Panc1 (cell line): ENCODE results near the gene USP32. TPM values are rescaled to one million over a fixed set of nuclear protein-coding genes. Genes with fewer than 3 reads are reported as not detected.
"Not testable (repeated sequence)": the region's sequence is repeated elsewhere in the genome, so short reads cannot be mapped to it uniquely, and the experiment has no call there.

ENCODE experiments used
- ATAC-seq: fragments of 200-7000 bp; cut with Tn5 transposase; 2 replicates; pipeline ENCODE4 v1.9.1; 2020; ENCODE audit warnings: mild to moderate bottlenecking, moderate library complexity
- BruUV-seq: library from RNA; stranded (reverse); fragments of 400-500 nt; replicated peaks from 2 replicates; lab custom pipeline; 2021; lab: Mats Ljungman, UMichigan
- CTCF ChIA-PET: fragments of 300-600 bp; sonication (Branson Sonifier 250); formaldehyde crosslinking; loops from one replicate; lab custom pipeline; 2022; ENCODE audit warnings: antibody characterized with exemption; lab: Charles Lee
- POLR2A ChIA-PET: fragments of 300-600 bp; sonication (Branson Sonifier 250); formaldehyde crosslinking; loops from one replicate; lab custom pipeline; 2022; ENCODE audit warnings: antibody characterized with exemption; lab: Charles Lee
- DNase-seq: peaks from one replicate; pipeline ENCODE4 v3.0.0-alpha.2; 2010; ENCODE audit warnings: low read depth, low spot score
- H3K27ac ChIP-seq: 2 replicates; pipeline ENCODE4 v1.5.1; 2011; ENCODE audit warnings: mild to moderate bottlenecking, low read length, inconsistent platforms
- H3K27me3 ChIP-seq: fragments of 200-500 bp; sonication (Bioruptor generic); 2 replicates; pipeline ENCODE4 v1.6.0; 2014; ENCODE audit warnings: low read length, inconsistent platforms; ENCODE audit not compliant: control insufficient read depth, insufficient read depth
- H3K36me3 ChIP-seq: fragments of 200-500 bp; sonication (Bioruptor generic); 2 replicates; pipeline ENCODE4 v1.5.1; 2014; ENCODE audit warnings: inconsistent platforms, mild to moderate bottlenecking, low read length, moderate library complexity; ENCODE audit not compliant: control insufficient read depth, insufficient read depth
- H3K4me1 ChIP-seq: 2 replicates; pipeline ENCODE4 v1.5.1; 2011; ENCODE audit warnings: inconsistent platforms, mild to moderate bottlenecking, low read length, moderate library complexity; ENCODE audit not compliant: control insufficient read depth, insufficient read depth
- H3K4me3 ChIP-seq, 2 experiments: 2 replicates each; pipeline ENCODE4 v1.5.1; 2011 to 2012; ENCODE audit warnings: low read depth in 2 of 2, low read length in 2 of 2, mild to moderate bottlenecking in 2 of 2, inconsistent platforms in 1 of 2, moderate library complexity in 1 of 2
- H3K9me3 ChIP-seq: fragments of 200-500 bp; sonication (Bioruptor generic); 2 replicates; pipeline ENCODE4 v1.5.1; 2014; ENCODE audit warnings: low read depth, mild to moderate bottlenecking, inconsistent platforms, low read length, moderate library complexity; ENCODE audit not compliant: control insufficient read depth, insufficient read depth
- POLR2AphosphoS5 ChIP-seq: IDR thresholded peaks from 2 replicates; pipeline ENCODE4 v1.6.1; 2012; ENCODE audit warnings: mild to moderate bottlenecking, low read depth, low read length, moderate library complexity
- SIN3A ChIP-seq: IDR thresholded peaks from 2 replicates; pipeline ENCODE4 v1.6.1; 2012; ENCODE audit warnings: low read depth, mild to moderate bottlenecking, low read length, moderate library complexity, borderline replicate concordance; ENCODE audit not compliant: insufficient read depth
- TCF7L2 ChIP-seq: IDR thresholded peaks from 2 replicates; pipeline ENCODE4 v1.6.1; 2011; ENCODE audit warnings: mild to moderate bottlenecking, low read depth, low read length, inconsistent platforms
- in situ Hi-C: cut with HindIII; loops from 2 replicates; pipeline ENCODE4 v1.10.0; 2016; ENCODE audit warnings: low sequenced_read_pairs, low pct_unique_long_range_greater_than_20kb
- intact Hi-C: fragments of 100-400 bp; cut with micrococcal nuclease; formaldehyde crosslinking; loops from one replicate; pipeline ENCODE4 v1.10.0; 2022; ENCODE audit not compliant: unreplicated experiment
- total RNA-seq: library from RNA; stranded (reverse); gene quantifications from one replicate; pipeline ENCODE4 v1.2.1, GENCODE V29; 2021; ENCODE audit not compliant: unreplicated experiment
- TF ChIP-seq, protein P1 (sequence below): fragments of 450-650 bp; IDR thresholded peaks from 2 replicates; pipeline ENCODE4 v1.5.1; 2017; ENCODE audit warnings: mild to moderate bottlenecking
- TF ChIP-seq, protein P2 (sequence below), 2 experiments: IDR thresholded peaks; 2 replicates each; pipeline ENCODE4 v1.6.1; 2011 to 2012; ENCODE audit warnings: low read depth in 2 of 2, control low read depth in 1 of 2, low read length in 1 of 2, mild to moderate bottlenecking in 1 of 2, moderate library complexity in 1 of 2; ENCODE audit not compliant: insufficient read depth in 1 of 2

USP32 gene
- total RNA-seq, 1 experiment from 2014 or later: 45.5 TPM

DNA sequence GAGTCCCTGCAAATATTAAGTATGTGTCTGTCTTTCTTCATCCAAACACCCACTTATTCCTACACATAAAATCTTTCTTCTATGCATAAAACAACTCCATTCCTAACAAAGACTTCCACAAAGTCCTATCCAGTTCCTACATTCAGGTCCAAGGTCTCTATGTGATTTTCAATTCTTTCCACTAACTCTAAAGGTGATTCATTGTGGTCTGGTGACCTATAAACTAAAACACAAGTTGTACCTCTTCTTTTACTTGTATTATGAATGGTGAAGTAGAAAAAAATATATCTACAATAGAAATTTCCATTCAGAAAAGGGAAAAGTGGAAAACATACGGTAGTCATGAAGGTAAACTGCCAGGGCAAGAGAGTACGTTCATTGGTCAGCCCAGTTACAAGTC lies 56.6 kb downstream of the USP32 start:
- no peak for DNase-seq
- intact Hi-C loops (no loop called here), in situ Hi-C loops (no loop called here)
- TF ChIP-seq, protein P1, sequence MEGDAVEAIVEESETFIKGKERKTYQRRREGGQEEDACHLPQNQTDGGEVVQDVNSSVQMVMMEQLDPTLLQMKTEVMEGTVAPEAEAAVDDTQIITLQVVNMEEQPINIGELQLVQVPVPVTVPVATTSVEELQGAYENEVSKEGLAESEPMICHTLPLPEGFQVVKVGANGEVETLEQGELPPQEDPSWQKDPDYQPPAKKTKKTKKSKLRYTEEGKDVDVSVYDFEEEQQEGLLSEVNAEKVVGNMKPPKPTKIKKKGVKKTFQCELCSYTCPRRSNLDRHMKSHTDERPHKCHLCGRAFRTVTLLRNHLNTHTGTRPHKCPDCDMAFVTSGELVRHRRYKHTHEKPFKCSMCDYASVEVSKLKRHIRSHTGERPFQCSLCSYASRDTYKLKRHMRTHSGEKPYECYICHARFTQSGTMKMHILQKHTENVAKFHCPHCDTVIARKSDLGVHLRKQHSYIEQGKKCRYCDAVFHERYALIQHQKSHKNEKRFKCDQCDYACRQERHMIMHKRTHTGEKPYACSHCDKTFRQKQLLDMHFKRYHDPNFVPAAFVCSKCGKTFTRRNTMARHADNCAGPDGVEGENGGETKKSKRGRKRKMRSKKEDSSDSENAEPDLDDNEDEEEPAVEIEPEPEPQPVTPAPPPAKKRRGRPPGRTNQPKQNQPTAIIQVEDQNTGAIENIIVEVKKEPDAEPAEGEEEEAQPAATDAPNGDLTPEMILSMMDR: no peak
- TF ChIP-seq, protein P2, sequence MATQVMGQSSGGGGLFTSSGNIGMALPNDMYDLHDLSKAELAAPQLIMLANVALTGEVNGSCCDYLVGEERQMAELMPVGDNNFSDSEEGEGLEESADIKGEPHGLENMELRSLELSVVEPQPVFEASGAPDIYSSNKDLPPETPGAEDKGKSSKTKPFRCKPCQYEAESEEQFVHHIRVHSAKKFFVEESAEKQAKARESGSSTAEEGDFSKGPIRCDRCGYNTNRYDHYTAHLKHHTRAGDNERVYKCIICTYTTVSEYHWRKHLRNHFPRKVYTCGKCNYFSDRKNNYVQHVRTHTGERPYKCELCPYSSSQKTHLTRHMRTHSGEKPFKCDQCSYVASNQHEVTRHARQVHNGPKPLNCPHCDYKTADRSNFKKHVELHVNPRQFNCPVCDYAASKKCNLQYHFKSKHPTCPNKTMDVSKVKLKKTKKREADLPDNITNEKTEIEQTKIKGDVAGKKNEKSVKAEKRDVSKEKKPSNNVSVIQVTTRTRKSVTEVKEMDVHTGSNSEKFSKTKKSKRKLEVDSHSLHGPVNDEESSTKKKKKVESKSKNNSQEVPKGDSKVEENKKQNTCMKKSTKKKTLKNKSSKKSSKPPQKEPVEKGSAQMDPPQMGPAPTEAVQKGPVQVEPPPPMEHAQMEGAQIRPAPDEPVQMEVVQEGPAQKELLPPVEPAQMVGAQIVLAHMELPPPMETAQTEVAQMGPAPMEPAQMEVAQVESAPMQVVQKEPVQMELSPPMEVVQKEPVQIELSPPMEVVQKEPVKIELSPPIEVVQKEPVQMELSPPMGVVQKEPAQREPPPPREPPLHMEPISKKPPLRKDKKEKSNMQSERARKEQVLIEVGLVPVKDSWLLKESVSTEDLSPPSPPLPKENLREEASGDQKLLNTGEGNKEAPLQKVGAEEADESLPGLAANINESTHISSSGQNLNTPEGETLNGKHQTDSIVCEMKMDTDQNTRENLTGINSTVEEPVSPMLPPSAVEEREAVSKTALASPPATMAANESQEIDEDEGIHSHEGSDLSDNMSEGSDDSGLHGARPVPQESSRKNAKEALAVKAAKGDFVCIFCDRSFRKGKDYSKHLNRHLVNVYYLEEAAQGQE (IDR thresholded peaks at IDR 0.05; ENCODE audit: insufficient read depth in 1 of 2, low read depth in 2 of 2, low read length in 1 of 2): no peak
- TF ChIP-seq TCF7L2: no peak
- TF ChIP-seq SIN3A: no peak
- no peak for TF ChIP-seq POLR2AphosphoS5
- no peak for ATAC-seq
- BruUV-seq: no TSS peak
- ChIA-PET CTCF (no interaction called here), POLR2A (no interaction called here)
- Histone ChIP-seq H3K9me3 (no peaks in the 10 kb centered on the region), H3K36me3 (no peaks in the 10 kb centered on the region; the same call in 1 of the 2 replicates), H3K4me1 (no peaks in the 10 kb centered on the region), H3K27ac (no peak overlapping the region), H3K27me3 (no peaks in the 10 kb centered on the region), H3K4me3 (no peak overlapping the region)

DNA sequence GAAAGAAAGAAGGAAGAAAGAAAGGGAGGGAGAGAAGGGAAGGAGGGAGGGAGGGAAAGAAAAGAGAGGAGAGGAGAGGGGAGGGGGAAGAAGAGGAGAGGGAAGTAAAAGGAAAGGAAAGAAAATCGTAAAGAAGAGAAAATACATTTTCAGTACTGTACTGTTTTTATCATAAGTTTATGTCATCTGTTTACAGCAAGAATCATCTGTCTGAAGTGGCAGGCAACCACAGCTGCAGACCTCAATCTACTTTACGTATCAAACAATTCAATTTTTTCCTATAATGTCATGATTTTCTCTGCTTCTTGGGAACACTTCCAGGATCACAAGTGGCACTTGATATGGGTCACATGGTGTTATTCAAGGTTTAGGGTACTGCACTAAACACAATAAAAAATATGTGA lies 58.3 kb downstream of the USP32 start:
- CTCF ChIA-PET: no interaction called here
- no peak for ATAC-seq

DNA sequence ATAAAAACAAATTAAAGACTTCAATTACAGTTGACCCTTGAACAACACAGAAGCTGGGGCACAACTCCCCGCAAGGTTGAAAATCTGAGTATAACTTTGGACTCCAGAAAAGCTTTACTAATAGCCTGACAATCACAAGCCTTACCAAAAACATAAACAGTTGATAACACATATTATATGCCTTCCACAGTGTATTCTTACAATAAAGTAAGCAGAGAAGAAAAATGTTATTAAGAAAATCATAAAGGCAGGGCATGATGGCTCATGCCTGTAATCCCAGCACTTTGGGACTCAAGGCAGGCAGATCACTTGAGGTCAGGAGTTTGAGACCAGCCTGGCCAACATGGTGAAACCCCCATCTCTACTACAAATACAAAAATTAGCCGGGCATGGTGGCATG lies 58.9 kb downstream of the USP32 start:
- ATAC-seq, in situ Hi-C loops, POLR2A ChIA-PET, DNase-seq, intact Hi-C loops, H3K36me3 ChIP-seq, H3K4me3 ChIP-seq, BruUV-seq, H3K27me3 ChIP-seq, H3K9me3 ChIP-seq, H3K27ac ChIP-seq, CTCF ChIA-PET, H3K4me1 ChIP-seq: not testable (repeated sequence)

More for the DNA sequence above, 58.3 kb downstream of the USP32 start:
- in situ Hi-C loops: no loop called here
- Histone ChIP-seq H3K36me3 (no peaks in the 10 kb centered on the region; the same call in 1 of the 2 replicates), H3K27me3 (no peaks in the 10 kb centered on the region), H3K27ac (no peak overlapping the region), H3K4me1 (no peaks in the 10 kb centered on the region), H3K4me3 (no peak overlapping the region), H3K9me3 (no peaks in the 10 kb centered on the region)
- DNase-seq: no peak
- intact Hi-C loops: no loop called here
- TF ChIP-seq POLR2AphosphoS5 (no peak), SIN3A (no peak), TCF7L2 (no peak)
- TF ChIP-seq, protein P2 (IDR thresholded peaks at IDR 0.05; ENCODE audit: insufficient read depth in 1 of 2, low read depth in 2 of 2, low read length in 1 of 2): no peak
- TF ChIP-seq, protein P1: no peak
- BruUV-seq: no TSS peak
- POLR2A ChIA-PET: no interaction called here
